K562 (cell line): Measurements from ENCODE around the gene EVA1B. TPM values are rescaled to one million over a fixed set of nuclear protein-coding genes. Genes with fewer than 3 reads are reported as not detected.
A peak's percentile ranks its signal among the peaks of the same experiment; 100 is the strongest.

Experiments used
- BCL6 ChIP-seq: fragments of 250-450 bp; sonication (Bioruptor Pico); IDR thresholded peaks from 2 replicates; pipeline ENCODE4 v1.4.0; 2020
- CBX8 ChIP-seq: fragments of 200-600 bp; sonication (generic); IDR thresholded peaks from 2 replicates; pipeline ENCODE4 v1.6.1; 2012; ENCODE audit warnings: borderline replicate concordance, mixed run types, low read depth, mild to moderate bottlenecking, moderate library complexity, mixed read lengths, low read length, control low read depth, inconsistent platforms; ENCODE audit not compliant: poor library complexity, severe bottlenecking; ENCODE audit errors: extremely low read depth
- CEBPG ChIP-seq, 3 experiments: fragments of 200-800 bp in 1 of 3; sonication (Bioruptor generic) in 1 of 3; sonication (generic) in 1 of 3; formaldehyde crosslinking in 1 of 3; IDR thresholded peaks in 2 of 3; conservative IDR thresholded peaks in 1 of 3; 2 replicates each; pipeline versions ENCODE4 v1.6.1 to v1.8.0; 2016 to 2022; ENCODE audit warnings: missing compliant biosample characterization in 2 of 3, missing genetic modification characterization in 2 of 3, mild to moderate bottlenecking in 1 of 3, missing genetic modification reagents in 1 of 3
- CTBP1 ChIP-seq: fragments of 450-650 bp; IDR thresholded peaks from 2 replicates; pipeline ENCODE4 v1.6.1; 2016; ENCODE audit warnings: borderline replicate concordance
- CXXC5 ChIP-seq: fragments of 250-450 bp; sonication (Bioruptor Pico); IDR thresholded peaks from 2 replicates; pipeline ENCODE4 v1.8.0; 2022; ENCODE audit warnings: inconsistent platforms, mild to moderate bottlenecking, moderate library complexity
- FOXA1 ChIP-seq: fragments of 450-650 bp; IDR thresholded peaks from 2 replicates; pipeline ENCODE4 v1.6.1; 2016; ENCODE audit warnings: mild to moderate bottlenecking, borderline replicate concordance
- FOXM1 ChIP-seq, 2 experiments: fragments of 450-650 bp in 1 of 2; sonication (generic) in 1 of 2; formaldehyde crosslinking in 1 of 2; IDR thresholded peaks; 2 replicates each; pipeline versions ENCODE4 v1.6.1 to v1.9.0; 2017 to 2022; ENCODE audit warnings: low read depth in 2 of 2, mild to moderate bottlenecking in 2 of 2, missing genetic modification reagents in 1 of 2, moderate library complexity in 1 of 2
- IRF2 ChIP-seq: sonication (generic); formaldehyde crosslinking; IDR thresholded peaks from 2 replicates; pipeline ENCODE4 v1.8.1; 2022; ENCODE audit warnings: mild to moderate bottlenecking, missing genetic modification reagents
- NFE2 ChIP-seq: IDR thresholded peaks from 2 replicates; pipeline ENCODE4 v1.6.1; 2014; ENCODE audit warnings: antibody characterized with exemption, low read depth
- POLR3G ChIP-seq: IDR thresholded peaks from 2 replicates; pipeline ENCODE4 v1.6.1; 2011; ENCODE audit not compliant: insufficient read length, insufficient replicate concordance; ENCODE audit errors: extremely low read depth
- RB1 ChIP-seq: fragments of 450-650 bp; IDR thresholded peaks from 2 replicates; pipeline ENCODE4 v1.6.1; 2017; ENCODE audit warnings: low read depth, mild to moderate bottlenecking
- RBBP5 ChIP-seq: fragments of 200-600 bp; sonication (generic); IDR thresholded peaks from 2 replicates; pipeline ENCODE4 v1.6.1; 2012; ENCODE audit warnings: borderline replicate concordance, mild to moderate bottlenecking, low read length, control low read depth, inconsistent platforms; ENCODE audit not compliant: insufficient read depth, poor library complexity, severe bottlenecking
- SIN3A ChIP-seq, 2 experiments: fragments of 150-350 bp in 1 of 2; IDR thresholded peaks; 2 replicates each; pipeline ENCODE4 v1.6.1; 2011 to 2016; ENCODE audit warnings: borderline replicate concordance in 2 of 2, low read depth in 2 of 2, low read length in 2 of 2, mild to moderate bottlenecking in 2 of 2, moderate library complexity in 2 of 2; ENCODE audit not compliant: control insufficient read depth in 1 of 2
- ZBTB17 ChIP-seq: fragments of 450-650 bp; formaldehyde crosslinking; IDR thresholded peaks from 2 replicates; pipeline ENCODE4 v1.4.0; 2020; ENCODE audit warnings: mild to moderate bottlenecking
- ZNF232 ChIP-seq: sonication (generic); formaldehyde crosslinking; IDR thresholded peaks from 2 replicates; pipeline ENCODE4 v1.8.0; 2022; ENCODE audit warnings: mild to moderate bottlenecking, missing genetic modification reagents
- ZNF311 ChIP-seq: fragments of 250-450 bp; sonication (Bioruptor Pico); IDR thresholded peaks from 2 replicates; pipeline ENCODE4 v1.4.0; 2020; ENCODE audit warnings: mild to moderate bottlenecking, moderate library complexity
- ZNF586 ChIP-seq: fragments of 450-650 bp; formaldehyde crosslinking; conservative IDR thresholded peaks from 2 replicates; pipeline ENCODE4 v1.4.0; 2020; ENCODE audit warnings: mild to moderate bottlenecking, moderate library complexity
- ZNF668 ChIP-seq: fragments of 250-450 bp; sonication (Bioruptor Pico); IDR thresholded peaks from 2 replicates; pipeline ENCODE4 v1.8.0; 2022; ENCODE audit warnings: mild to moderate bottlenecking, inconsistent platforms
- ZSCAN32 ChIP-seq: fragments of 450-650 bp; formaldehyde crosslinking; IDR thresholded peaks from 2 replicates; pipeline ENCODE4 v1.4.0; 2020; ENCODE audit warnings: mild to moderate bottlenecking, moderate library complexity
- ZZZ3 ChIP-seq: fragments of 450-650 bp; IDR thresholded peaks from 2 replicates; pipeline ENCODE4 v1.6.1; 2016; ENCODE audit warnings: antibody characterized with exemption, mild to moderate bottlenecking, moderate library complexity
- polyA plus RNA-seq, 8 experiments: library from polyadenylated mRNA; depleted of rRNA in 4 of 8; stranded (reverse) in 5 of 8; unstranded in 3 of 8; fragments of >200 nt; fragmentation: Nextera tagmentation in 2 of 8; fragmentation: Illumina TruSeq in 1 of 8; extraction: Ambion mirVana in 2 of 8; extraction: Trizol in 1 of 8; gene quantifications; 2 replicates each; pipeline versions ENCODE4 v1.2.1 to v1.2.3, GENCODE V29; 2011 to 2014; ENCODE audit warnings: inconsistent platforms in 1 of 8, missing spikeins in 1 of 8
- total RNA-seq, 7 experiments: library from RNA; depleted of rRNA in 6 of 7; stranded (reverse); fragments of >200 nt in 6 of 7; fragmentation: Illumina TruSeq in 2 of 7; extraction: Trizol in 2 of 7; gene quantifications; 2 replicates each; pipeline versions ENCODE4 v1.2.1 to v1.2.3, GENCODE V29; 2011 to 2021; ENCODE audit warnings: low replicate concordance in 1 of 7
- TF ChIP-seq, protein P1 (sequence below): fragments of 450-650 bp; IDR thresholded peaks from 2 replicates; pipeline ENCODE4 v1.6.1; 2017; ENCODE audit warnings: antibody characterized with exemption, mild to moderate bottlenecking
- TF ChIP-seq, protein P2 (sequence below): IDR thresholded peaks from 3 replicates; pipeline ENCODE4 v1.6.1; 2011; ENCODE audit warnings: borderline replicate concordance, mild to moderate bottlenecking, moderate library complexity; ENCODE audit not compliant: insufficient read length; ENCODE audit errors: extremely low read depth

EVA1B gene
- total and polyA plus RNA-seq, 9 of the 15 experiments (the other 6 are each of a cell fraction or from before 2014, with no cell fraction given), result 0.08 to 65.7 (median 2.4) TPM

DNA sequence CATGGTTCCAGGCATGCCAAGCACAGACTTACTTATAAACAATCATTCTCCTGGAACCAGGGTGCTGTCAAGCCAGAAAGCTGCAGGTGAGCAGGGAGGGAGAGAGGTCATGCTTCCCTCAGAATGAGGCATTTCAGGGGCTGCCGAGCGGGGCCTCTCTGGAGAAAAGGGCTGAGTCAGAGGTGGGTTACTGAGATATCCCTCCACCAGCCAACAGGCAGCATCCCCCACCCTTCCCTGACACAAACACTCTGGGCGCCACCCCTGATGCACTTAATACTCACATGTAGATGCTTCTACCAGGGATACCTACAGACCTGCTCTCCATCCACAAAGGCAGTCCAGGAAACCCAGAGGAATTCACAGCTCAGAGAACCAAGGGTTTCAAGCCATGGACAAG is 49.2 kb upstream of the EVA1B start (continued):
- TF ChIP-seq FOXA1, result no peak
- no peak for TF ChIP-seq CEBPG (CRISPR knock-in tag; IDR thresholded peaks at IDR 0.05)
- no peak for TF ChIP-seq CEBPG (tag; conservative IDR thresholded peaks at IDR 0.05 in 1 of 2, IDR thresholded peaks at IDR 0.05 in 1 of 2)
- no peak for TF ChIP-seq SIN3A (IDR thresholded peaks at IDR 0.05; ENCODE audit: borderline replicate concordance in 2 of 2, control insufficient read depth in 1 of 2, low read depth in 2 of 2, low read length in 2 of 2)
- no peak for TF ChIP-seq BCL6
- TF ChIP-seq CXXC5 (CRISPR knock-in tag), result peak; percentile 47; the same call in 1 of the 2 replicates
- TF ChIP-seq, protein P1, sequence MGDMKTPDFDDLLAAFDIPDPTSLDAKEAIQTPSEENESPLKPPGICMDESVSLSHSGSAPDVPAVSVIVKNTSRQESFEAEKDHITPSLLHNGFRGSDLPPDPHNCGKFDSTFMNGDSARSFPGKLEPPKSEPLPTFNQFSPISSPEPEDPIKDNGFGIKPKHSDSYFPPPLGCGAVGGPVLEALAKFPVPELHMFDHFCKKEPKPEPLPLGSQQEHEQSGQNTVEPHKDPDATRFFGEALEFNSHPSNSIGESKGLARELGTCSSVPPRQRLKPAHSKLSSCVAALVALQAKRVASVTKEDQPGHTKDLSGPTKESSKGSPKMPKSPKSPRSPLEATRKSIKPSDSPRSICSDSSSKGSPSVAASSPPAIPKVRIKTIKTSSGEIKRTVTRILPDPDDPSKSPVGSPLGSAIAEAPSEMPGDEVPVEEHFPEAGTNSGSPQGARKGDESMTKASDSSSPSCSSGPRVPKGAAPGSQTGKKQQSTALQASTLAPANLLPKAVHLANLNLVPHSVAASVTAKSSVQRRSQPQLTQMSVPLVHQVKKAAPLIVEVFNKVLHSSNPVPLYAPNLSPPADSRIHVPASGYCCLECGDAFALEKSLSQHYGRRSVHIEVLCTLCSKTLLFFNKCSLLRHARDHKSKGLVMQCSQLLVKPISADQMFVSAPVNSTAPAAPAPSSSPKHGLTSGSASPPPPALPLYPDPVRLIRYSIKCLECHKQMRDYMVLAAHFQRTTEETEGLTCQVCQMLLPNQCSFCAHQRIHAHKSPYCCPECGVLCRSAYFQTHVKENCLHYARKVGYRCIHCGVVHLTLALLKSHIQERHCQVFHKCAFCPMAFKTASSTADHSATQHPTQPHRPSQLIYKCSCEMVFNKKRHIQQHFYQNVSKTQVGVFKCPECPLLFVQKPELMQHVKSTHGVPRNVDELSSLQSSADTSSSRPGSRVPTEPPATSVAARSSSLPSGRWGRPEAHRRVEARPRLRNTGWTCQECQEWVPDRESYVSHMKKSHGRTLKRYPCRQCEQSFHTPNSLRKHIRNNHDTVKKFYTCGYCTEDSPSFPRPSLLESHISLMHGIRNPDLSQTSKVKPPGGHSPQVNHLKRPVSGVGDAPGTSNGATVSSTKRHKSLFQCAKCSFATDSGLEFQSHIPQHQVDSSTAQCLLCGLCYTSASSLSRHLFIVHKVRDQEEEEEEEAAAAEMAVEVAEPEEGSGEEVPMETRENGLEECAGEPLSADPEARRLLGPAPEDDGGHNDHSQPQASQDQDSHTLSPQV, result peak; percentile 88
- peak; percentile 47 for TF ChIP-seq RBBP5
- TF ChIP-seq, protein P2, sequence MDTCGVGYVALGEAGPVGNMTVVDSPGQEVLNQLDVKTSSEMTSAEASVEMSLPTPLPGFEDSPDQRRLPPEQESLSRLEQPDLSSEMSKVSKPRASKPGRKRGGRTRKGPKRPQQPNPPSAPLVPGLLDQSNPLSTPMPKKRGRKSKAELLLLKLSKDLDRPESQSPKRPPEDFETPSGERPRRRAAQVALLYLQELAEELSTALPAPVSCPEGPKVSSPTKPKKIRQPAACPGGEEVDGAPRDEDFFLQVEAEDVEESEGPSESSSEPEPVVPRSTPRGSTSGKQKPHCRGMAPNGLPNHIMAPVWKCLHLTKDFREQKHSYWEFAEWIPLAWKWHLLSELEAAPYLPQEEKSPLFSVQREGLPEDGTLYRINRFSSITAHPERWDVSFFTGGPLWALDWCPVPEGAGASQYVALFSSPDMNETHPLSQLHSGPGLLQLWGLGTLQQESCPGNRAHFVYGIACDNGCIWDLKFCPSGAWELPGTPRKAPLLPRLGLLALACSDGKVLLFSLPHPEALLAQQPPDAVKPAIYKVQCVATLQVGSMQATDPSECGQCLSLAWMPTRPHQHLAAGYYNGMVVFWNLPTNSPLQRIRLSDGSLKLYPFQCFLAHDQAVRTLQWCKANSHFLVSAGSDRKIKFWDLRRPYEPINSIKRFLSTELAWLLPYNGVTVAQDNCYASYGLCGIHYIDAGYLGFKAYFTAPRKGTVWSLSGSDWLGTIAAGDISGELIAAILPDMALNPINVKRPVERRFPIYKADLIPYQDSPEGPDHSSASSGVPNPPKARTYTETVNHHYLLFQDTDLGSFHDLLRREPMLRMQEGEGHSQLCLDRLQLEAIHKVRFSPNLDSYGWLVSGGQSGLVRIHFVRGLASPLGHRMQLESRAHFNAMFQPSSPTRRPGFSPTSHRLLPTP, result no peak
- 0 out of 2 replicates have a peak, but pooled peaks have one; percentile 21 for TF ChIP-seq ZNF668
- TF ChIP-seq ZNF311, result no peak
- TF ChIP-seq IRF2 (CRISPR knock-in tag), result no peak
- no peak for TF ChIP-seq CBX8
- TF ChIP-seq FOXM1 (IDR thresholded peaks at IDR 0.05; ENCODE audit: low read depth), result no peak
- no peak for TF ChIP-seq FOXM1 (CRISPR knock-in tag; IDR thresholded peaks at IDR 0.05; ENCODE audit: low read depth)
- TF ChIP-seq NFE2, result peak; percentile 91
- TF ChIP-seq RB1, result no peak
- 0 out of 2 replicates have a peak, but pooled peaks have one; percentile 42 for TF ChIP-seq CTBP1
- no peak for TF ChIP-seq ZNF586 (CRISPR knock-in tag)
- TF ChIP-seq ZSCAN32 (CRISPR knock-in tag), result no peak
- no peak for TF ChIP-seq ZZZ3
- no peak for TF ChIP-seq ZNF232
- TF ChIP-seq POLR3G, result no peak
- no peak for TF ChIP-seq ZBTB17 (CRISPR knock-in tag)
